ENCODE measurements around the gene GRAMD2A. TPM values are rescaled to one million over a fixed set of nuclear protein-coding genes. Genes with fewer than 3 reads are reported as not detected.

GRAMD2A gene
- total and polyA plus RNA-seq, 3 donors from 2014 or later = 0.31 to 3.1 (median 1.4) TPM

DNA sequence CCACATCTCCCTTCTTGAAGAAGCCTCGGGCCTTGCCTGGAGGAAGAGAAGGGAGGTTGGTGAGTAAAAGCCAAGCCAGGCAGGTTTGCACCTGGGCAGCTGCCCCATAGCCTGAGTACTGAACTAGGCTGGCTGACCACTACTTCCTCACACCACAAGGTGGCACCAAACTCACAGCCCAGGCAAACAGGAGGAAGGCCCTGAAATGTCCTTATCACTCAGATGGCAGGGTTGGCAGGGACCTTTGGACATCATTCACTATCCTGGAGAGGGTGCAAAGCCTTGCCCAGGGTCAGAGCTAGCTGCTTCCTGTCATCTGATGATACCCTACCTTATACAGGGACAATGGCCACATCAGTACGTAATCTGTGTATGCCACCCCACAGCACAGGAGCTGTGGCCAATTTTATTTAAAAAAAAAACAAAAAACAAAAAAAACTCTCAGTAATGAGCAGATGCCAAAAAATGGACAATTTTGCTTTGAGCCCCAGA is 2.2 kb upstream of the GRAMD2A start:
- H3K9me3 ChIP-seq = no peaks in the 10 kb centered on the region
- 56 to 67% methylated on average over 2 of the region's 2 CpGs for WGBS, 2 donors
- DNase-seq = peak; percentile 86
- intact Hi-C loops (cut with DNase I; ENCODE audit: low total_unique reads) = loop anchor here (5.0 to 10.0 kb wide), 2 partner anchors 75 to 178 kb away; partner anchors contain the start of genes HEXA and PARP6
- peaks cover 37% of the 10 kb centered on the region for H3K4me1 ChIP-seq
- TF ChIP-seq, protein P1, sequence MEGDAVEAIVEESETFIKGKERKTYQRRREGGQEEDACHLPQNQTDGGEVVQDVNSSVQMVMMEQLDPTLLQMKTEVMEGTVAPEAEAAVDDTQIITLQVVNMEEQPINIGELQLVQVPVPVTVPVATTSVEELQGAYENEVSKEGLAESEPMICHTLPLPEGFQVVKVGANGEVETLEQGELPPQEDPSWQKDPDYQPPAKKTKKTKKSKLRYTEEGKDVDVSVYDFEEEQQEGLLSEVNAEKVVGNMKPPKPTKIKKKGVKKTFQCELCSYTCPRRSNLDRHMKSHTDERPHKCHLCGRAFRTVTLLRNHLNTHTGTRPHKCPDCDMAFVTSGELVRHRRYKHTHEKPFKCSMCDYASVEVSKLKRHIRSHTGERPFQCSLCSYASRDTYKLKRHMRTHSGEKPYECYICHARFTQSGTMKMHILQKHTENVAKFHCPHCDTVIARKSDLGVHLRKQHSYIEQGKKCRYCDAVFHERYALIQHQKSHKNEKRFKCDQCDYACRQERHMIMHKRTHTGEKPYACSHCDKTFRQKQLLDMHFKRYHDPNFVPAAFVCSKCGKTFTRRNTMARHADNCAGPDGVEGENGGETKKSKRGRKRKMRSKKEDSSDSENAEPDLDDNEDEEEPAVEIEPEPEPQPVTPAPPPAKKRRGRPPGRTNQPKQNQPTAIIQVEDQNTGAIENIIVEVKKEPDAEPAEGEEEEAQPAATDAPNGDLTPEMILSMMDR (IDR thresholded peaks at IDR 0.05) = peak; percentile 76 to 88 (median 86)
- no peak for TF ChIP-seq POLR2A (IDR thresholded peaks at IDR 0.05)
- H3K27me3 ChIP-seq = no peaks in the 10 kb centered on the region
- no peak overlapping the region for H3K27ac ChIP-seq
- H3K36me3 ChIP-seq (ENCODE audit: low read depth, missing control alignments) = no peaks in the 10 kb centered on the region
- no peak overlapping the region for H3K4me3 ChIP-seq

DNA sequence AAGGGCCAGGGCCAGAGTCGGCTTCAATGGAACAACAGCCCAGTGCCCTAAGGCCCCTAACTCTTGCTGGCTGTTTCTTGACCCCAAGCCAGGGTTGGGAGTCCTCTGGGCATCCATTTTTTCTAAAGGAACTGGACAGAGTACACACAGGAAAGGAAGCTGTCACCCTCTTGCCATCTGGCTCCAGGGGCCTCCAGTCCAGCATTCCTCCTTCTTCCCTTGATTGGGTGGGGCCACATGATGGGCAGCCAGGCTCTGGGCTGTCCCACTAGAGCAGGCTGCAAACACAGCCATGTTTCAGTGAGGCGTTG is 1.6 kb upstream of the GRAMD2A start:
- TF ChIP-seq POLR2A (IDR thresholded peaks at IDR 0.05) = no peak
- TF ChIP-seq, protein P1 (IDR thresholded peaks at IDR 0.05) = no peak
- WGBS, 2 donors = 80 to 86% methylated on average over 2 of the region's 2 CpGs
- peaks cover 37% of the 10 kb centered on the region for H3K4me1 ChIP-seq
- H3K4me3 ChIP-seq = no peak overlapping the region
- no peaks in the 10 kb centered on the region for H3K9me3 ChIP-seq
- no peaks in the 10 kb centered on the region for H3K36me3 ChIP-seq (ENCODE audit: low read depth, missing control alignments)
- no peaks in the 10 kb centered on the region for H3K27me3 ChIP-seq
- no peak overlapping the region for H3K27ac ChIP-seq
- DNase-seq = no peak
- intact Hi-C loops (cut with DNase I; ENCODE audit: low total_unique reads) = loop anchor here (5.0 kb wide), 1 partner anchor 178 kb away; the partner anchor contains the start of gene HEXA

DNA sequence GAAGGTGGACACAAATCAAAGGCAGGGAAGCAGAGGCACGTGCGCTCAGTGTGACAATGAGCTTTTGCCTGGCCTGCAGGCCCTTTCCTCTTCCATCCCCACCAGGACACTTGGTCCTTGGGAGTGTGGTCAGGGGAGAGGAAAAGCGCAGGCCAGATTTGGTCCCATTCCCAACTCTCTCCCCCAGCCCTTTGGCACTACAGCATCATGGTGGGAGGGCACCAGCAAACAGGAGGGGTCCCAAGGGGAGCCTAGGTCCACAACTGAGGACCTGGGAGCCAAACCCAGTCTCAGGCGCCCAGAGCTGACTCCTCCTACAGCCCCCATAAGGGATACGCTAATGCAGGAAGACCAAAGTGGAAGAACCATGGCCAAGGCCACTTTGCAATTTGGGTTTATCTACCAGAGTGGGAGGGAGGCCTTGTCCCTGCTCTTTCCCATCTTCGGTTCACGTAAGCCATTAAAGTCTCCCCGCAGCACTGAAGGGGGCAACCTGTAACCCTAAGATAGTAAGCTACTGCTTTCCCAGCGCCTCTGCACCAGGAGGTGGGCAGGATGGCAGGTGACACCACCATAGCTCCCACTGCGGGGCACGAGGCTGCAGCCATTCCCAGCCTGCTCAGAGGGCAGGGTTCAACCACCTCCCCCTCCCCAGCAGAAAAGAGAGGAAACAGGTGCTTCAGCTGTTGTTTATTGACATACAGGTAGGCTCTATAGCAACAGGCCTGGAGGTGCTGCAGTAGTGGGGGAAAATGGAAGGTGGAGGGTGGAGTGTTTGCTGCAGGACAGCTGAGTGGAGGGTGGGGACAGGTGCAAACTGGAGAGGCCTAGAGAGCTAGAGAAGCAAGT is 993 bp upstream of the GRAMD2A start:
- peaks cover 32% of the 10 kb centered on the region for H3K4me1 ChIP-seq
- no peaks in the 10 kb centered on the region for H3K9me3 ChIP-seq
- no peak overlapping the region for H3K27ac ChIP-seq
- DNase-seq = no peak
- H3K4me3 ChIP-seq = no peak overlapping the region
- 63 to 72% methylated on average over 10 to 11 of the region's 11 CpGs for WGBS, 2 donors
- H3K27me3 ChIP-seq = no peaks in the 10 kb centered on the region
- intact Hi-C loops (cut with DNase I; ENCODE audit: low total_unique reads) = loop anchor here (5.0 kb wide), 1 partner anchor 179 kb away; the partner anchor contains the start of gene HEXA
- no peaks in the 10 kb centered on the region for H3K36me3 ChIP-seq (ENCODE audit: low read depth, missing control alignments)
- TF ChIP-seq, protein P1 (IDR thresholded peaks at IDR 0.05) = no peak
- no peak for TF ChIP-seq POLR2A (IDR thresholded peaks at IDR 0.05)

DNA sequence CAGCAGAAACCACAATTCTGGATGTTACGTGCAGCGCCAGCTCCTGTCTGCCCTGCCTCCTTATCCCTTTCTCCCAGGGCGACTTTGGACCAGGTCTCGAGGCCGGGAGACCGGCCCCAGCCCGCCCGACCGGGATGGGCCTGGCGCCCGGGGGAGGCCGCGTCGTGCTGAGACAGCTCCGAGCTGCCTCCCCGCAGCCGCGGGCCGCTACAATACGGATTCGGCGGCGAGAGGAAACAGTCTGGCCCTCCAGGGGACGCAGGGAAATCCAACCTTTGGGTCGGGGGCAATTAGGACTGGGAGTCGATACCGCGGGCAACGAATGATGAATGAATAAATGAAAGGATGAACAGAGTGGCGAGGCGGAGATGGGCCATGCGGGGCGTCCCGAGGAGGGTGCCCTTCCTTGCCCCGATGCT is 537 bp downstream of the GRAMD2A start:
- peaks cover 23% of the 10 kb centered on the region for H3K4me1 ChIP-seq
- intact Hi-C loops (cut with DNase I; ENCODE audit: low total_unique reads) = loop anchor here (5.0 kb wide), 1 partner anchor 180 kb away; the partner anchor contains the start of gene HEXA
- H3K9me3 ChIP-seq = no peaks in the 10 kb centered on the region
- peak overlapping the region; percentile 46 to 59 for H3K4me3 ChIP-seq
- H3K27ac ChIP-seq = no peak overlapping the region
- H3K27me3 ChIP-seq = no peaks in the 10 kb centered on the region
- TF ChIP-seq, protein P1 (IDR thresholded peaks at IDR 0.05) = no peak
- no peak for TF ChIP-seq POLR2A (IDR thresholded peaks at IDR 0.05)
- H3K36me3 ChIP-seq (ENCODE audit: low read depth, missing control alignments) = no peaks in the 10 kb centered on the region
- WGBS, 2 donors = 4% methylated on average over 35 of the region's 35 CpGs; no CpG with 5 or more reads in 1 of the 2 donors
- no peak for DNase-seq
